HG03064 (cell line): ENCODE data around the gene MCM5.
A peak's percentile ranks its signal among the peaks of the same experiment; 100 is the strongest.

Experiments used
- ATAC-seq: cut with Tn5 transposase; IDR thresholded peaks from one replicate; pipeline ENCODE4 v1.9.1; 2021; ENCODE audit warnings: low read depth; ENCODE audit not compliant: unreplicated experiment

Gene MCM5

DNA sequence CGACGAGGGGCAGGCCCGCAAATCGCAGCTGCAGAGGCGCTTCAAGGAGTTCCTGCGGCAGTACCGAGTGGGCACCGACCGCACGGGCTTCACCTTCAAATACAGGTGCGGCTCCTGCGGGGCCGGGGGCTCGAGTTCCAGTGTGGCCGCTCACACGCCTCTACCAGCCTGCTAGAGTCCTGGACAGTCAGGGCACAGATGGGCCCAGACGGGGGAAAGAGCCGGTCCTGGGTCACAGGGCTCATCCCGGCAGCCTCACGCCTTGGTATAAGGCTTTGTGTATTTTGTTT is 506 bp downstream of the MCM5 start:
- ATAC-seq: no peak

DNA sequence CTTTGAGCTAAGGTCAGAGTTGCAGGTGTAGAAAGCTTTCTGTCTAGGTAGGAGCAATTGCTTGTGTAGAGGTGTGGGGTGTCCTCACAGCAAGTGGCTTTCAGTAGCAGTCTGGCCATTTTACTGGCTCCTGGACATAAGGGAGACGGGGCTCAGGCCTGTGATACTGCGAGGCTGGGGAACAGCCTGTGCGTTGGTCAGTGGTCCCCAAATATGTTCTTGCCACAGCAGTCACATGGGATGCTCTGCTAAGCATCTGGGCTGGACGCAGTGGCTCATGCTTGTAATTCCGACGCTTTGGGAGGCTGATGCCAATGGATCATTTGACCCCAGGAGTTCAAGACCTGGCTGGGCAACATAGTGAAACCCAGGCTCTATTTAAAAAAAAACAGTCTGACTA is 1.9 kb downstream of the MCM5 start:
- ATAC-seq: no peak

DNA sequence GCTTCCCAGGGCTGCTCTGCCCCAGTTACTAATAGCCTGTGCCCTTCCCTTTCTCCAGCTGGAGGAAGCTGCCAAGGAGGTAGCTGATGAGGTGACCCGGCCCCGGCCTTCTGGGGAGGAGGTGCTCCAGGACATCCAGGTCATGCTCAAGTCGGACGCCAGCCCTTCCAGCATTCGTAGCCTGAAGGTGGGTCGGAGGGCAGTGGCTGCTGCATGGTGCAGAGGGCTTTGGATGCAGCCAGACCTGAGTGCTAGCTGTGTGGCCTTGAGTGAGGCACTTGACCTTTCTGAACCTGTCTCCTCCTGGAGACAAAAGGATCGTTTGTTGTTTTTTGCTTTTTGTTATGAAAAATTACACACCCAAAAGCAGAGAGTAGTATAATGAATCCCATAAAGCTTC is 3.4 kb downstream of the MCM5 start:
- no peak for ATAC-seq

DNA sequence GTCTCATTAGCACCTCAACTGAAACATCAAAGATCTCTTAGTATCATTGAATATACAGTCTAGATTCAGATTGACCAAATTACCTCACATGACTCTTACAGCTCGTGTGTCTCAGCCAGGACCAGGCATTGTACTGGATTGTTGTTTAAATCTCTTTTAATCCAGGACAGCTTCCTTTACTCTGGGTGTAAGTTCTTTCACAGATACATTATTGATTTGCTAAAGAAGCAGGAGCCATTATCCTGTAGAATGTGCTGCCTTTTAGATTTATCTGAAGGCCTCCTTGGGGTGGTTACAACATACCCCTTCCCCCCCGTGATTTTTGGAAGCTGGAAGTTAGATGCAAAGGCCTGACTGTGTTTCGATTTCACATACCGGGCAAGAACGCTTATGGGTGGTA is 4.2 kb downstream of the MCM5 start:
- ATAC-seq: no peak

DNA sequence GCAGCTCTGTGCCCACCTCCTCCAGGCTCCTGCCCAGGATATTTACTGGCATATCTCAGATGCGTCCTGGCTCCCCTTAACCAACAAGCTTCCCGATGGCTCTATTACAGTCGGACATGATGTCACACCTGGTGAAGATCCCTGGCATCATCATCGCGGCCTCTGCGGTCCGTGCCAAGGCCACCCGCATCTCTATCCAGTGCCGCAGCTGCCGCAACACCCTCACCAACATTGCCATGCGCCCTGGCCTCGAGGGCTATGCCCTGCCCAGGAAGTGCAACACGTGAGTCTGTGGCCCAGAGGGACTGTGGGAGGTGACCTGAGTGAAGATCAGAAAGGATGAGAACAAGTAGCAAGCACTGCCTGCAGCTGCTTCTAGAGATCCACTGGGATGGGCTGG is 6.5 kb downstream of the MCM5 start:
- no peak for ATAC-seq

DNA sequence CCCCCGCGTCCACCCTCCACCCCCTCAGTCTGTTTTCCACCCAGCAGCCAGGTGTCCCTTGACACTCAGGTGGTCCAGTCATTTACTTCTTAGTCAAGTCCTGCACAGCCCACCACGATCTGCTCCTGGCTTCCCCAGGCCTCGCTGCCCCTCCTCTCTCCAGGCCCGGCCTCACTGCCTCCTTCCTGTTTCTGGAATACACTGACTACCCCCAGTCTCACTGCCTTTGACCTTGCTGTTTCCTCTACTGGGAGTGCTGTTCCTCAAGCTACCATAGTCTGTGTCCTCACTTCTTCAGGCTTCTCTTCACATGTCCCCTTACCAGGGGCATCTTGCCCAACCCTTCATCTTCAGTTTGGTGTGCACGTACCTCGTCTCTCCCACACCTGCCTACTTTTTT is 7.4 kb downstream of the MCM5 start:
- no peak for ATAC-seq

DNA sequence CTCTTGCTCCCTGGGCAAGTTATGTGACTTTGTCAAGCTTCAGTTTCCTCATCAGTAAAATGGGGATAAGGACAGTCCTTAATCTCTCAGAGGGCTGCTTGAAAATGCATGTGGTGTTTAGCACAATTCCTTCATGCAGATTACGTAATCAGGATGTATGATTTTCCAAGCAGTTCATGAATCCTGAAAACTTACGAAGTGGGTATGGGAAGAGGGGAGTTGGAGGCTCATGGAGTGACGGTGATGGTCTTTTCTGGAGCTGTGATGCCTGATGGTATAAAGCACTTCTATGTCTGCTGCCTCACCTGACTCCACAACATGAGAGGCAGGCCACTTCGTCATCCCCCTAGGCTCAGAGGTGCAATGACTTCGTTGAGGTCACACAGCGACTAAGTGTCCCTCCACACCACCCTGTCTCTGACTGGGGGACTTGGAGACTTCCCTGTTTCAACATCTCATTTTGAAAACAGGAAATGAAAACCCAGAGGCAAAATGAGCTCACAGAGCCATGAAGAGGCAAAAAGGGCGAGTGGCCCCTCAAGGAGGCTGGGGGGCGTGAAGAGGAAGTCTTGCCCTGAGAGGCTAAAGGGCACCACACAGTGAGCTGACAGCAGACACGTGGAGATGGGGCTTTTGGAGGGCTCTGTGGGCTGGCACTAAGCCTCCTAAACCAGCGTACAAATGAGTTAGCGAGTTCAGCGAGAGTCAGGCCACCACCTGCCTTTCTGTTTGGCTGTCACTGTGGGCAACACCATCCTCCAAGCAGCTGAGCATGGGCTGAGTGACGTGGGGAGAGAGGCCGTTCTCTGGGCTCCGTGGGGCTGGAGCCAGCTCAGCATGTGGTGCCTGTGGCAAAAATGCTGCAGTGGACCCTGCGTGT is 10.1 kb downstream of the MCM5 start:
- peak; percentile 57 for ATAC-seq

DNA sequence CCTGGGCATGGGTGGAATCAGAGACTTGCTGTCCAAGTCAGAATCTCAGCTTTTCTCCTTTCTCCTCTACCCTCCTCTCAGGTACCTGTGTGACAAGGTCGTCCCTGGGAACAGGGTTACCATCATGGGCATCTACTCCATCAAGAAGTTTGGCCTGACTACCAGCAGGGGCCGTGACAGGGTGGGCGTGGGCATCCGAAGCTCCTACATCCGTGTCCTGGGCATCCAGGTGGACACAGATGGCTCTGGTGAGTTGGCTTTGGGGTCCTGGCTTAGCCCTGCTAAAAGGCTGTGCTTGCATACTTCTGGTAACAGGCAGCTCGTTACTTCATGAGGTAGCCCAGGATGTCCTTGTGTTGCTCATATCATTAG is 10.7 kb downstream of the MCM5 start:
- ATAC-seq: no peak

DNA sequence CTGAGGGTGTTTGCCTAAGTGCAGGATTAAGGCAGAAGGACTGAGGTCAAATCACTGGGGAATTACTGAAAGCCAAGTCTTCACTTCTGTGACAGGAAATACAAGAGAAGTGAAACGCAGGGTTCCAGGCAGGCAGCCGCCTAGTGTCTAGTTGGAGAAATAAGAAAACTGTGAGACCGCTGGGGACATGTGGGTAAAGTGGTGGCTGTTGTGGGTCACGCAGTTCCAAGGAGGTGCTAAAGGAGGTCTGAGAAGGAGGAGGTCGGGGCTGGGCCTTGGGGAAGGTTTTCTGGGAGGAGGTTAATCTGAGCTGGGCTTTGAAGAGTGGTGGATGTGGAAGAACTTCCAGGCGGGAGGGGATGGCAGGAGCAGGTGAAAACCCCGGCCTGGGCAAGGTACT is 11.2 kb downstream of the MCM5 start:
- no peak for ATAC-seq

DNA sequence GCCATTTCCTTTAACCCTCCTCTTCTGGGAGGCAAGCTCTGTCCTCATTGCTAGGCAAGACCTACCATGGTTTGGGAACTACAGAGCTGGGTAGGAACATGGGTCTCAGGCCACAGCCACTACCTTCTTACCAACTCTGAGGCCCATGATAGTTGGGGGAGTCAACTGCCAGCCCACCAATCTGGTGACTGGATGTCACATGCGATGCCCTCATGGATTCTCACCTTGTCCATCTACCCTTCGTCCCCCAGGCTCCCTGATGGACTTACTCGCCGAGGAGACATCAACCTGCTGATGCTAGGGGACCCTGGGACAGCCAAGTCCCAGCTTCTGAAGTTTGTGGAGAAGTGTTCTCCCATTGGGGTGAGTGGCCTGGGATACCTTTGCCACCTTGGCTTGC is 13.7 kb downstream of the MCM5 start:
- no peak for ATAC-seq

DNA sequence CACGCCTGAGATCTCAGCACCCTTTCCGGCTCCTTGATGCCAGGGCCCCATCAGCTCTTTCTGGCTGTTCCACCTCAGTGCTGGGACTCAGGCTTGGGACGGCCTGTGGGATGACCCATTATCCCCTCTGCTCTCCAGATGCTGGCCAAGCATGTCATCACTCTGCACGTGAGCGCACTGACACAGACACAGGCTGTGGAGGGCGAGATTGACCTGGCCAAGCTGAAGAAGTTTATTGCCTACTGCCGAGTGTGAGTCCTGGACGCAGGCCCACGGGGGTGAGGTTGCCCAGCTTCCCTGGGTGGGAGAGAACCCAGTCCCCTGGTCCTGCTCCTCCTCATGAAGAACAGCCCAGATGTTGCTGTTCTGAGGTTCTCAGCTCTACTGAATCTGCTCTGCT is 17.7 kb downstream of the MCM5 start:
- ATAC-seq: no peak

DNA sequence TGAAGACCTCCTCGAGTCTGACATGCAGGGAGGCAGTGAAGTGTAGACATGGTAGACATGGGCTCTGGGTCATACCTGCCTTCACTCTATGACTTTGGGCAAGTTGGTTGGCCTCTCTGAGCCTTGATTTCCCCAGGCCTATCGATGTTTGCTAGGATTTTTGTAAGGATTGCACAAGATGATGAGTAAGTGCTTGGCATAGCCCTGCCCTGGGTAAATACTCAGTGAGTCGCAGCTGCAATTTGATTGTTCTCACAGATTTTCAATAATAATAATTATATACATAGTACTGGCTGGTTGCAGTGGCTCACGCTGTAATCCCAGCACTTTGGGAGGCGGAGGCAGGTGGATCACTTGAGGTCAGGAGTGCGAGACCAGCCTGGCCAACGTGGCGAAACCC is 18.1 kb downstream of the MCM5 start:
- ATAC-seq: no peak

DNA sequence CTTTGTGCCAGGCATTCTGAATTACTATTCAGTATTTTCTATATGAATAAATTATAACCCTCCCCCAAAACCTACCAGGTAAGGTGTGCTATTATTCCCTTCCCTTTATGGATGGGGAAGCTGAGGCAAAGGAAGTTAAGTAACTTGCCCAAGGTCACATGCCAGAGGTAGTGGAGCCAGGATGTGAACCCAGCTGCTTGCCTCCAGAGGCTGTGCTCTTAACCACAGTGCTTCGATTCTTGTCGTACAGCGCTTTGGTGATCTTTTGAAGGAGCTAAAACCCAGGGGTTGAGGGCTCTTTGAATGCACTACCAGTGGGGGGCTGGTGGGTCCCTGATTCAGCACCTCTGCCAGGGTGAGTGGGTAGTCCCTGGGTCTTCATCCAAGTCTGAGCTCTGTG is 18.8 kb downstream of the MCM5 start:
- no peak for ATAC-seq

DNA sequence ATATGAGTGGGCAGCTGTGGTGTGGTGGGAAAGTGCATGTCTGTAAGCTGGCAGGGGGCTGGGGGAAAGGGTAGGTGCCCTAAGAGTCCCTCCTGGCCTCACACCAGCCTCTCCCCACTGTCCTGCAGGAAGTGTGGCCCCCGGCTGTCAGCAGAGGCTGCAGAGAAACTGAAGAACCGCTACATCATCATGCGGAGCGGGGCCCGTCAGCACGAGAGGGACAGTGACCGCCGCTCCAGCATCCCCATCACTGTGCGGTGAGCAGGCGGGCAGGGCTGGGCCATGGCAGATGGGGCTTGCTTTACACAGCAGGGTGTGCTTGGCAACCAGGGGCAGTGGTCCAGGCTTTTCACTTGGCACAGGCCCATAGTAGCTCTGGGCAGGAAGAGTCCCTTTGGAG is 19.8 kb downstream of the MCM5 start:
- no peak for ATAC-seq

DNA sequence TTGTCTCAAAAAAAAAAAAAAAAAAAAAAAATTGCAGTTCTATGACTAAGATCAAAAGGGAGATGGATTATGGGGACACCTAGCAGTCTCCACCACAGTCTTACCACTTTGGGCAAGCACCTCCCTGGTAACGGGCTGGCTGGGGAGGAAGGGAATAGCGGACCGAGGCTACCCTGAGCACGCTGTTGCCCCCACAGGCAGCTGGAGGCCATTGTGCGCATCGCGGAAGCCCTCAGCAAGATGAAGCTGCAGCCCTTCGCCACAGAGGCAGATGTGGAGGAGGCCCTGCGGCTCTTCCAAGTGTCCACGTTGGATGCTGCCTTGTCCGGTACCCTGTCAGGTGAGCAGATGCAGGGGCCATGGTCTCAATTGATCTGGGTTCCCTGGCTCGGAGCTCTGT is 21.2 kb downstream of the MCM5 start:
- ATAC-seq: no peak

DNA sequence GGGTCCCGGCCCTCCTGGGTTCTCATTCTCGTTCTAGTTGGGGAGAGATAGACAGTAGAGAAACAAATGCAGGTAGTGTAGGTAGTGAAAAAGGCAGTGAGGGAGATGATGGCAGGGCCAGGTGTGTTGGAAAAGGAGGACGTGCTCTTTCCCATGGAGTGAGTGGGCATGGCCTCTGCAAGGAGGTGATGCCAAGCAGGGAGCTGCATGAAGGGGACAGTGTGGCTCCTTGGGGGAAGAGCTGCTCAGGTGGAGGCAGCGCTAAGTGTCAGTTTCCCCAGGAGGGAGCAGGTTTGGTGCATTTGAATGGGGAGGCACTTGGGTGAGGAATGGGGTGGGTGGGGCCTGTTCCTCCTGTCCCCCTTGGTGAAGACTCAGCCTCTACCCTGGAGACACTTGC is 22.2 kb downstream of the MCM5 start:
- ATAC-seq: no peak

DNA sequence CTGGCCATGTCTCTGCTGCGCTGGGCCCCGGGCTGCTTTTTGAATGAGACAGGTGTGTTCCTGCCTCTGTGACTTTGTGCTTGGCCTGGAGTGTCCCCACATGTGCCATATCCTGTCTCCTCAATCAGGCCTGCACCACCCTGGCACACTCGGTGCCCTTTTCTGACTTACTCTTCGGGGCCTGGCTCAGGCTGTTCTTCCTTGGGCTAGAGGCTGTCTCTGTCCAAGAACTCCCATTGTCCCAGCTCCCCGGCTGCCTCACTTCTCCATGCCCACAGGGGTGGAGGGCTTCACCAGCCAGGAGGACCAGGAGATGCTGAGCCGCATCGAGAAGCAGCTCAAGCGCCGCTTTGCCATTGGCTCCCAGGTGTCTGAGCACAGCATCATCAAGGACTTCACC is 23.0 kb downstream of the MCM5 start:
- no peak for ATAC-seq

DNA sequence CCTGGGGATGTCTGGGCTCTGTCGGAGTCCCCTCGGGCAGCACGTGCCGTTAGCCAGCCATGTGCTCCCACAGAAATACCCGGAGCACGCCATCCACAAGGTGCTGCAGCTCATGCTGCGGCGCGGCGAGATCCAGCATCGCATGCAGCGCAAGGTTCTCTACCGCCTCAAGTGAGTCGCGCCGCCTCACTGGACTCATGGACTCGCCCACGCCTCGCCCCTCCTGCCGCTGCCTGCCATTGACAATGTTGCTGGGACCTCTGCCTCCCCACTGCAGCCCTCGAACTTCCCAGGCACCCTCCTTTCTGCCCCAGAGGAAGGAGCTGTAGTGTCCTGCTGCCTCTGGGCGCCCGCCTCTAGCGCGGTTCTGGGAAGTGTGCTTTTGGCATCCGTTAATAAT is 24.1 kb downstream of the MCM5 start:
- no peak for ATAC-seq

DNA sequence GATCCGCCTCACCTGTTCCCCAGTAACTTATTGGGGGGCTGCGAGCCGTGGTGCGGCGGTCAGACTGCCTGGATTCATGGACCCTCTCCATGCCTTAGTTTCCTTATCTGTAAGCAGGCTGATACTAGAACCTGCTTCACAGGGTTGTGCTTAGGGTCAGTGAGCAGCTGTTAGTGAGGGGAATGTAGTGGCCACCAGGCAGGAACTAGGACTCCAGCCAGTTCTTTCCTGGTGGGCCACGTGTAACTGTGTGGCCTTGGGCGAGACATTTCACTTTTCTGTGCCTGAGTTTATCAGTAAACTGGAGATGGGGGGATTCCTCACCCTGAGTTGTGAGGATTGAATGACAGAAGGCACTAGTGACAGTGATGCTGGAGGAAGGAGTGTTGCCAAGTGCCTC is 24.8 kb downstream of the MCM5 start:
- ATAC-seq: no peak

DNA sequence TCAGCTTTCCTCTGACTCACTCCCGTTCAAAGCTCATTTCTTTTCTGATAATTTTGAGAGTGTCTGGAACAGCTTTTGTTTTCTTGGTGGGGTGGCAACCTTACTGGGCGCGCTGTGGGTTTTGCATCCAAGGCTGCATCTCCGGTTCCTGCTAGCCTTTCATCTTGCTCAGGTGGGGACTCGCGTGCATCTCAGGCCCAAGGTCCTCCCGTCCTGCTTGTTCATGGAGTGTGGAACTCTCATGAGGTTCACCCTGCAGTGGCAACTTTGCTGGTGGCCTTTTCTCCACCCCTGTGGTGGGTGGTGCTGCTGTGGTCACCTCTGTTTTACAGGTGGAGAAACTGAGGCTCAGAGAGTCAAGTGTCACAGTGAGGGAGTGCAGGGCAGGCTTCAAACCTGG is 25.6 kb downstream of the MCM5 start:
- ATAC-seq: no peak

DNA sequence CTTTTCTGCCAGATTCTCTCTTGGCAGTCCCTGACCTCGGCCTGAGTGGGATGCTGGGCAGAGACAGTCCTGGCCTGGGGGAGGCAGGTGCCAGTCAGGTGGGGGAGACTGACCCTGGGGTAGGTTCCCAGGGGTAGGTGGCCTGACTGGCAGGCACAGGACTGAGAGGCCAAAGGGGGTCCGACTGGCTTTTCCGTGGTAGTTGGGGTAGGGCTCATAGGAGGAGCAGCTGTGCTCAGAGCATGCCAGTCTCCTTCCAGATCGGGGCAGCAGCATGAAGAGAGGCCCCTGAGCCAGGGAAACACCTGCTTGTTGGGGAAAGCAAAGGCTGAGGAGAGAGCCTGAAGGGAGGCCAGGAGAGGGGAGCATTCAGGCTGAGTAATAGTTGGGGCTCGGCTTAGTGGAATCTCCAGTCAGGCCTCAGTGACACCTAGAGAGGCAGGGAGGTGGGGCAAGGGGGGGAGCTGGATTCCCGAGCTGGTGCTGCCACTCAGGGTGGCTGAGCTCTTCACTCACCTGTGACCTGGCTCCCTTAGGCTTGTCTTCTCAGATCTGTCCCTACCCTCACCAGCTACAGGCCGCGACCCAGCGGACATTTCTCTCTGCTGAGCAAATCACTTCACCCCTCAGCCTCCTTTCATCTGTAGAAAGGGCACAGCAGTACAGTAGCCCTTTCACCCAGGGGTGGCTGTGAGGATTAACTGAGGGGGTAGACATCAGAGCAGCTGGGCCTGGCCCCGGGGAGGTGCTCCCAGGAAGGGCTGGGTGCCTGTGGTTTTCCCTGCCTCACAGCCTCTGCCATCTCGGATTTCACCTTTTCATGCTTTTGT is 26.2 kb downstream of the MCM5 start:
- no peak for ATAC-seq

DNA sequence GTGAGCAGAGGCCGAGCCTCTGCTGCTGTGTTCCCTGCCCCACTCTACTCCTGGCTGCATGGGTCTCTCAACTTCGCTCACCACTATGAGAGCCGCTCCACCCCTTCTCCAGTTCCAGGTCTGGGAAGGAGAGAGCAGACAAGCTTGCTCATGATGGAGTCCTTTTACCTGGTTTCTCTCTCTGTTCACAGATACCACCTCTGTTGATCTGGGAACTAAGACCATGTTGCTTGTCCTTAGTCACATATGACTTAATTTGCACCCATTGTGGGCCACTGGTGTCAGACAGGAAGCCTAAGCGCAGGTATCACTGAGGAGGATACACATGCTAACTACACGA is 26.8 kb downstream of the MCM5 start:
- ATAC-seq: no peak
